ENCODE results near the gene NFYB.

NFYB gene

GRCh38 chr12:104154286-104154685 is 16.3 kb upstream of the NFYB start:
- Histone ChIP-seq H3K4me3 (ENCODE audit: low read depth, low read length) (no peak overlapping the region), H3K27me3 (ENCODE audit: insufficient read depth, low read depth, severe bottlenecking) (no peaks in the 10 kb centered on the region), H3K27ac (no peak overlapping the region), H3K9me3 (ENCODE audit: severe bottlenecking) (no peaks in the 10 kb centered on the region), H3K36me3 (no peaks in the 10 kb centered on the region)
- no peak for TF ChIP-seq CTCF (IDR thresholded peaks at IDR 0.05; ENCODE audit: low read depth, low read length)
- no peak for DNase-seq

- no peak for TF ChIP-seq CTCF (IDR thresholded peaks at IDR 0.05; ENCODE audit: low read depth, low read length)
- Histone ChIP-seq H3K27ac (no peak overlapping the region), H3K36me3 (no peaks in the 10 kb centered on the region), H3K9me3 (ENCODE audit: severe bottlenecking) (no peaks in the 10 kb centered on the region), H3K27me3 (ENCODE audit: insufficient read depth, low read depth, severe bottlenecking) (no peaks in the 10 kb centered on the region), H3K4me3 (ENCODE audit: low read depth, low read length) (no peak overlapping the region)
- no peak for DNase-seq
Observed at GRCh38 chr12:104152685-104153241, 14.8 kb upstream of the NFYB start.

- Histone ChIP-seq H3K36me3 (no peaks in the 10 kb centered on the region), H3K27ac (no peak overlapping the region), H3K4me3 (ENCODE audit: low read depth, low read length) (no peak overlapping the region; the same call in 1 of the 2 replicates), H3K9me3 (ENCODE audit: severe bottlenecking) (no peaks in the 10 kb centered on the region), H3K27me3 (ENCODE audit: insufficient read depth, low read depth, severe bottlenecking) (no peaks in the 10 kb centered on the region)
- DNase-seq: peak; percentile 70
- no peak for TF ChIP-seq CTCF (IDR thresholded peaks at IDR 0.05; ENCODE audit: low read depth, low read length)
Observed at GRCh38 chr12:104150416-104150815, 12.4 kb upstream of the NFYB start.

GRCh38 chr12:104147346-104147745 is 9.3 kb upstream of the NFYB start:
- no peak for DNase-seq
- H3K4me3 ChIP-seq (ENCODE audit: low read depth, low read length): no peak overlapping the region
- no peaks in the 10 kb centered on the region for H3K36me3 ChIP-seq
- H3K27ac ChIP-seq: no peak overlapping the region
- no peak for TF ChIP-seq CTCF (IDR thresholded peaks at IDR 0.05; ENCODE audit: low read depth, low read length)
- H3K27me3 ChIP-seq (ENCODE audit: insufficient read depth, low read depth, severe bottlenecking): no peaks in the 10 kb centered on the region
- no peaks in the 10 kb centered on the region for H3K9me3 ChIP-seq (ENCODE audit: severe bottlenecking)

- Histone ChIP-seq H3K4me3 (ENCODE audit: low read depth, low read length) (no peak overlapping the region), H3K27ac (no peak overlapping the region), H3K36me3 (no peaks in the 10 kb centered on the region), H3K9me3 (ENCODE audit: severe bottlenecking) (no peaks in the 10 kb centered on the region), H3K27me3 (ENCODE audit: insufficient read depth, low read depth, severe bottlenecking) (no peaks in the 10 kb centered on the region)
- TF ChIP-seq CTCF (IDR thresholded peaks at IDR 0.05; ENCODE audit: low read depth, low read length): no peak
- DNase-seq: no peak
Observed at GRCh38 chr12:104143918-104144317, 5.9 kb upstream of the NFYB start.

- DNase-seq: no peak
- no peaks in the 10 kb centered on the region for H3K9me3 ChIP-seq (ENCODE audit: severe bottlenecking)
- no peaks in the 10 kb centered on the region for H3K36me3 ChIP-seq
- TF ChIP-seq CTCF (IDR thresholded peaks at IDR 0.05; ENCODE audit: low read depth, low read length): no peak
- H3K27ac ChIP-seq: no peak overlapping the region
- H3K4me3 ChIP-seq (ENCODE audit: low read depth, low read length): no peak overlapping the region
- no peaks in the 10 kb centered on the region for H3K27me3 ChIP-seq (ENCODE audit: insufficient read depth, low read depth, severe bottlenecking)
Observed at GRCh38 chr12:104143002-104143401, 5.0 kb upstream of the NFYB start.

Data from WERI-Rb-1 (cell line).